Body of pancreas (tissue), 4 donors: Measurements from ENCODE around the gene AMPD3.

ENCODE experiments used
- CTCF ChIP-seq, 7 experiments: fragments of 450-650 bp in 4 of 7; fragments of 200-600 bp in 3 of 7; sonication (generic) in 3 of 7; IDR thresholded peaks; one replicate each; pipeline ENCODE4 v1.5.1; 2016 to 2019; ENCODE audit warnings: antibody characterized with exemption in 7 of 7
- POLR2A ChIP-seq, 3 donors: fragments of 450-650 bp; IDR thresholded peaks; one replicate each; pipeline ENCODE4 v1.6.1; 2016; ENCODE audit warnings: antibody characterized with exemption in 3 of 3, mild to moderate bottlenecking in 2 of 3

DNA sequence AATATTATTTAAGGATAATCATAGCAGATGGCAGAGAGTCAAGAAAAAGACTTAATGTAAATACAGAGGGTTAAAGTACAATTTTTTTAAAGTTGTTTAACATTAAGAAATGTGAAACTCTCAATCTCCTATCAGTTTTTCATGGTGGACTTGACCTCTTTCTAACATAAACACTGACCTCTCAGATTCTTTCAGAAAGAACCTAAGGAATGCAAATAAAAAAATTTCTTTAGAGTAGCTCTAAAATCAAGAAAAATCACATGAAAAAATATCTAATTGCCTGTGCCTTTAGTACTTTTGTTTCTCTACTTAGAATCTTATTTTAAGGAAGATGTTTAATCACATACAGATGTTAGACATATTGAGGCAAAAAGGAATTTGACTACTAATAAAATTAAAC is 73.1 kb downstream of the AMPD3 start:
- TF ChIP-seq CTCF (IDR thresholded peaks at IDR 0.05) (no peak), POLR2A (IDR thresholded peaks at IDR 0.05) (no peak)
